ENCODE data around the gene LAP3.

DNA sequence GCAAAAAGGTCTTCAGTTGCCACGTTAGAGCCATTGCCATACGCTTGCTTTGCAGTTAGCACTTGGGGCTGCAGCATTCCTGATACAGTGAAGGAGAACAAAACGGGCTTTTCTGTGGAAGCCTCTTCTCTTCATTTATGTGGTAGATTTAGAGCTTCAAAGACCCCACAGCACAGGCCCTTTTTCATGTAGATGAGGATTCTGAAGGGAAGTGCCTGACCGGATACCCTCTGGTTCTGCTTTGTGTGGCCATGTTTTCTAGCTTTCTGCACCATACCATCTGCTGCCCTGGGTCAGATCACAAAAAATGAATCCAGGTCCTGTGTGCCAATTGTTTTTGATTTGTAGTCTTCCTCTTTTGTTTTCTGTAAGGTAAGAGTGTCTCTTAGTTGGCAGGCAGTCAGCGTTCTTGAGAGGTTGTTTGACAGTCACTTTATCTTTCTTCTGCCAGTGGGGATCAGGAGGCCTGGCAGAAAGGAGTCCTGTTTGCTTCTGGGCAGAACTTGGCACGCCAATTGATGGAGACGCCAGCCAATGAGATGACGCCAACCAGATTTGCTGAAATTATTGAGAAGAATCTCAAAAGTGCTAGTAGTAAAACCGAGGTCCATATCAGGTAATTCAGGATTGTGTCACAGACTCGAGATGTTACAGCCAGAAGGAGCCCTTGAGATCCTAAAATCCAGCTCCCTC is 7.7 kb downstream of the LAP3 start:
- TF ChIP-seq, protein P1, sequence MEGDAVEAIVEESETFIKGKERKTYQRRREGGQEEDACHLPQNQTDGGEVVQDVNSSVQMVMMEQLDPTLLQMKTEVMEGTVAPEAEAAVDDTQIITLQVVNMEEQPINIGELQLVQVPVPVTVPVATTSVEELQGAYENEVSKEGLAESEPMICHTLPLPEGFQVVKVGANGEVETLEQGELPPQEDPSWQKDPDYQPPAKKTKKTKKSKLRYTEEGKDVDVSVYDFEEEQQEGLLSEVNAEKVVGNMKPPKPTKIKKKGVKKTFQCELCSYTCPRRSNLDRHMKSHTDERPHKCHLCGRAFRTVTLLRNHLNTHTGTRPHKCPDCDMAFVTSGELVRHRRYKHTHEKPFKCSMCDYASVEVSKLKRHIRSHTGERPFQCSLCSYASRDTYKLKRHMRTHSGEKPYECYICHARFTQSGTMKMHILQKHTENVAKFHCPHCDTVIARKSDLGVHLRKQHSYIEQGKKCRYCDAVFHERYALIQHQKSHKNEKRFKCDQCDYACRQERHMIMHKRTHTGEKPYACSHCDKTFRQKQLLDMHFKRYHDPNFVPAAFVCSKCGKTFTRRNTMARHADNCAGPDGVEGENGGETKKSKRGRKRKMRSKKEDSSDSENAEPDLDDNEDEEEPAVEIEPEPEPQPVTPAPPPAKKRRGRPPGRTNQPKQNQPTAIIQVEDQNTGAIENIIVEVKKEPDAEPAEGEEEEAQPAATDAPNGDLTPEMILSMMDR (IDR thresholded peaks at IDR 0.05; ENCODE audit: insufficient read depth, low read length, poor library complexity, severe bottlenecking), result no peak
- no peak for TF ChIP-seq EZH2phosphoT487 (conservative IDR thresholded peaks at IDR 0.05; ENCODE audit: low read length)
